ENCODE data around the gene CDH2.

The CDH2 gene

DNA sequence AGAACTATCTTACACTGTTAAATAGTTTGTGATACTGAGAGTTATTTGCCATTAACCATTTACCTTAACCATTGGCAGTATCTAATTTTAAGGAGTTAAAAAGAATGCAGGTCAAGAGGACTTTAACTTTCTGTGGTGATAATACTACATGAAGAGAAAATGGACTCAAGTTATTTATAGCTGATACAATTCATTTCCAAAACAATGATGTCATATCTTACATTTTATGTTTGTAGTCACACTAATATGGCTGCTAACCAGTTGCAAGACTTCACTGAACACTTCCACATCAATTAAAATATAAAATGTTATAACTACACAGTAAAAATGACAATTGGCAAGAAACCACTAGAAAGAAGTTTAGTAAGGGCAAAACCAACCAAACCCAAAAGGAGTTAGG lies 77.7 kb downstream of the CDH2 start:
- Histone ChIP-seq H3K36me3 (ENCODE audit: control insufficient read depth, insufficient read depth, low read length) (no peaks in the 10 kb centered on the region), H3K9me3 (ENCODE audit: control insufficient read depth, insufficient read depth, low read length) (no peaks in the 10 kb centered on the region), H3K4me3 (ENCODE audit: low read depth, low read length) (no peak overlapping the region)

DNA sequence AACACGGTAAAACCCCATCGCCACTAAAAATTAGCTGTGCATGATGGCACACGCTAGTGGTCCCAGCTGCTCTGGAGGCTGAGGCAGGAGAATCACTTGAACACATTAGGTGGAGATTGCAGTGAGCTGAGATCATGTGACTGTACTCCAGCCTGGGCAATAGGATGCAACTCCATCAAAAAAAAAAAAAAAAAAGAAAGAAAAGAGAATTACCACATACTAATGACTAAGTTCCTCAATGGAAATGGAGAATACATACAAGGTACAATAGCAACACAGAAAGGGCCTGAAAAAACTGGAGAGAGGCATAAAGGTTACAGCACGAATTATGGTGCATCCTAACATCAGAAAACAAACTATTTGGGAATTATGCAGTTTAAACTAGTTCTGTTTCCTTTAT lies 81.3 kb downstream of the CDH2 start:
- Histone ChIP-seq H3K4me1 (ENCODE audit: control insufficient read depth, insufficient read depth, low read length) (no peaks in the 10 kb centered on the region), H3K27me3 (ENCODE audit: control insufficient read depth, insufficient read depth, low read length) (peaks cover 8% of the 10 kb centered on the region), H3K9ac (ENCODE audit: low read depth, low read length) (no peak overlapping the region), H3K9me3 (ENCODE audit: control insufficient read depth, insufficient read depth, low read length) (no peaks in the 10 kb centered on the region), H3K4me3 (ENCODE audit: low read depth, low read length) (no peak overlapping the region), H3K36me3 (ENCODE audit: control insufficient read depth, insufficient read depth, low read length) (no peaks in the 10 kb centered on the region)

More for the DNA sequence above, 77.7 kb downstream of the CDH2 start:
- Histone ChIP-seq H3K27me3 (ENCODE audit: control insufficient read depth, insufficient read depth, low read length) (no peaks in the 10 kb centered on the region), H3K9ac (ENCODE audit: low read depth, low read length) (no peak overlapping the region), H3K4me1 (ENCODE audit: control insufficient read depth, insufficient read depth, low read length) (no peaks in the 10 kb centered on the region)

DNA sequence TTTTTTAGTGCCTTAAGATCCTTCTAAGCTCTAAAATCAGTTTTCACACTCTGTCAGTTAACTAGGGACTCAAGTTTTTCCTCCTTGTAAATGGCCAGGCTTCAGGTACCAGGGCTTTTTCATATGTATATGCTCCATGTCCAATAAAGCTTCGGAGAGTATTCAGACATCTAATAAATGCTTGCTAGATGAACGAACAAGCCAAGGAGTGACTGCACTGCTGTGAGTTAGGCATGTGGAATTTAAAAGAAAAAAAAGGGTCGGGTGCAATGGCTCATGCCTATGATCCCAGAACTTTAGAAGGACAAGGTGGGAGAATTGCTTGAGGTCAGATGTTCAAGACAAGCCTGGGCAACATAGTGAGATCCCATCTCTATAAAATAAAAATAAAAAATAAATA lies 81.9 kb downstream of the CDH2 start:
- Histone ChIP-seq H3K36me3 (ENCODE audit: control insufficient read depth, insufficient read depth, low read length) (no peaks in the 10 kb centered on the region), H3K4me3 (ENCODE audit: low read depth, low read length) (no peak overlapping the region)

DNA sequence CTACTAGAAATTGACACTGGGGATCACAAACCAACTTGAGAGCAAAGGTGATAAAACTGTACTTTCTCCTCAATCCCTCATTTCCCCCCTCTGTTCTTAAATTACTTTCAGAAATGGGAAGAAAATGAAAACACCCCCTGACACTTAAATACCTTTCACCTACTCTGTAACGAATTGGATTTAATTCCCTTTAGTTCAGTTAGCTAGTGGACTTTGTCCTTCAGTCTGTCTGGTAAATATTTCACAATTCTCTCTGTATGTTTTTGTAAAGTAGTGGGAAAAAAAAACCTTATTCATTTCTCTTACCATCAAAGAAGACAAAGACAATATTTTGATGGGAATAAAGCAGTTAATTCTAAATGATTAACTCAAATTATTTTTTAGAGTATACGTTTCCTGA lies 85.7 kb downstream of the CDH2 start:
- Histone ChIP-seq H3K4me1 (ENCODE audit: control insufficient read depth, insufficient read depth, low read length) (peaks cover 17% of the 10 kb centered on the region), H3K4me3 (ENCODE audit: low read depth, low read length) (no peak overlapping the region), H3K27me3 (ENCODE audit: control insufficient read depth, insufficient read depth, low read length) (peaks cover 44% of the 10 kb centered on the region), H3K36me3 (ENCODE audit: control insufficient read depth, insufficient read depth, low read length) (no peaks in the 10 kb centered on the region), H3K9me3 (ENCODE audit: control insufficient read depth, insufficient read depth, low read length) (no peaks in the 10 kb centered on the region), H3K9ac (ENCODE audit: low read depth, low read length) (no peak overlapping the region)

More for the DNA sequence above, 81.9 kb downstream of the CDH2 start:
- Histone ChIP-seq H3K27me3 (ENCODE audit: control insufficient read depth, insufficient read depth, low read length) (peaks cover 14% of the 10 kb centered on the region), H3K9ac (ENCODE audit: low read depth, low read length) (no peak overlapping the region), H3K4me1 (ENCODE audit: control insufficient read depth, insufficient read depth, low read length) (no peaks in the 10 kb centered on the region), H3K9me3 (ENCODE audit: control insufficient read depth, insufficient read depth, low read length) (no peaks in the 10 kb centered on the region)

DNA sequence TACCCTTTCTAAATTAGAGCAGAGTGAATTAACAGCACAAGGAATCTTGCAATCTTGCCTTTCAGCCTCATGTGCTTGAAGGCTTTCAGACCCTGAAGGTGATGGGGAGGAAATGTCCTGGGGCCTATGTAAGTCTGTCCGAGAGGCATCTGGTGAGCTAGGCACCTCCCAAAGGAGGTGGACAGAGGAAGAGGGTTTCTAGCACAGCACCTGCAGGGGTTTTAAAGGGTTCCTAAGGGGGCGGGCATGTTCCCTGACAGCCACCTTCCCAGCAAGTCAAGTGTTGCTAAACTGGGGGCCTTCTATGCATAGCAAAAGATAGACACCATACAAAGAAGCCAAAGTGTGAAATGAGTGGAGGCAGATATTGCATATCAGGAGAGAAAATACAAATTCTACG lies 88.5 kb downstream of the CDH2 start:
- peaks cover 22% of the 10 kb centered on the region for H3K4me1 ChIP-seq (ENCODE audit: control insufficient read depth, insufficient read depth, low read length)

DNA sequence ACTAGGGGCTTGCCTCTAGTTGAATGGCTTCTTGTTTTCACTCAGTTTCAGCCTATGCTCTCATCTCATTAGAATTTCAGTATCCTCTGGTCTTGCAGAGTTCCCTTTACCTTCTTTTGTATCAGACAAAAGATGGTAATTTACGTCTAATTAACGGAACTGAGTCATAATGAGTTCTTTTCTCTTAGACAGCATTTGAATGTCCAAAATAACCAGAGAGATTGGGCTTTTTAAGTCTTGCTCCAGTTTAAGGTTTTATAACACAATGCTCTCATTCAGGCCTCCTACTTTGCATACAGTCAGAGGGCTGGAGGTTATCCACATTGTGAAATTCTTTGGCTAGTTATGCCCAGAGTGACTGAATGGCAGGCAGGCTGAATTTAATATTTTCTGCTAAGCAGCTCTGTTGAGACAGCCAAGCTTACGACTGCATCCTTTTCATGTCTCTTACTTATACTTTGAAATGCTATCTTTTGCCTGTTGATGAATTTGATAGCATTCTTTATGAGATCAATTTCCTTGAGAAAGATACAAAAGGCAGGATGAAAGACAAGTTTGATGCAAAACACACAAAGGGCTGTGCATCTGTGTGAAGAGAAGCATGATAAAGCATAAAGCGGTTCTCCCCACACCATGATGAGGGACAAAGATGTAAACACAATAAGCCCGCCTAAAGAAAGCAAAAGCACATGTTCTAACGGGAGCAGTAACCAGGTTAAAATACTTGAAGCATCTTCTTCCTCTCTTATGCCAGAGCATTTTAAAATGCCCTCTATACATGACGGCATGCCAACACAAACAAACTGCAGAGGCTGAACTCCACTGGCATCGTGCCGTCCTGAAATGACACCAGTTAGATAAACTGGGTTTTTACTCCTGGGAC lies 90.0 kb downstream of the CDH2 start:
- no peak overlapping the region for H3K4me3 ChIP-seq (ENCODE audit: low read depth, low read length)
- peaks cover 22% of the 10 kb centered on the region for H3K4me1 ChIP-seq (ENCODE audit: control insufficient read depth, insufficient read depth, low read length)
- peaks cover 49% of the 10 kb centered on the region for H3K27me3 ChIP-seq (ENCODE audit: control insufficient read depth, insufficient read depth, low read length)
- no peak overlapping the region for H3K9ac ChIP-seq (ENCODE audit: low read depth, low read length)
- no peaks in the 10 kb centered on the region for H3K9me3 ChIP-seq (ENCODE audit: control insufficient read depth, insufficient read depth, low read length)
- no peaks in the 10 kb centered on the region for H3K36me3 ChIP-seq (ENCODE audit: control insufficient read depth, insufficient read depth, low read length)

More for the DNA sequence above, 88.5 kb downstream of the CDH2 start:
- Histone ChIP-seq H3K9me3 (ENCODE audit: control insufficient read depth, insufficient read depth, low read length) (no peaks in the 10 kb centered on the region), H3K36me3 (ENCODE audit: control insufficient read depth, insufficient read depth, low read length) (no peaks in the 10 kb centered on the region), H3K4me3 (ENCODE audit: low read depth, low read length) (no peak overlapping the region), H3K9ac (ENCODE audit: low read depth, low read length) (no peak overlapping the region), H3K27me3 (ENCODE audit: control insufficient read depth, insufficient read depth, low read length) (peaks cover 49% of the 10 kb centered on the region)

DNA sequence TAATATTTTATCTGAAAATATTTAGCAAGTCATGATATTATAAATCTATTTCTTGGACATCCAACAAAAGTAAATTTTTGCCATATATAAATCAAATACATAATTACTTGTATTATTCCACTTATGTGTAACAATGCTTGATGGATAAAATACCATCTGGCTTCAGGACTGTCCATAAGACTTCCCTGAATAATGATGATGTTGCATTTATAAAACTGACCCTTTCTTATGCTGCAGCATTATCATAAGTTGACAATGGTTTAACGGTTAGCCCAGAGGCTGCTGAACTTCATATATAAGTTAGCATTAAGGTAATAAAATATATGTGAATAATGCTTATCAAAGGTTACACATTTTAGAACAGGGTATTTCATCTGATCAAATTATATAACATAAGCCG lies 95.4 kb downstream of the CDH2 start:
- Histone ChIP-seq H3K4me1 (ENCODE audit: control insufficient read depth, insufficient read depth, low read length) (peaks cover 9% of the 10 kb centered on the region), H3K27me3 (ENCODE audit: control insufficient read depth, insufficient read depth, low read length) (peaks cover 5% of the 10 kb centered on the region), H3K36me3 (ENCODE audit: control insufficient read depth, insufficient read depth, low read length) (no peaks in the 10 kb centered on the region), H3K9me3 (ENCODE audit: control insufficient read depth, insufficient read depth, low read length) (no peaks in the 10 kb centered on the region), H3K4me3 (ENCODE audit: low read depth, low read length) (no peak overlapping the region), H3K9ac (ENCODE audit: low read depth, low read length) (no peak overlapping the region)

DNA sequence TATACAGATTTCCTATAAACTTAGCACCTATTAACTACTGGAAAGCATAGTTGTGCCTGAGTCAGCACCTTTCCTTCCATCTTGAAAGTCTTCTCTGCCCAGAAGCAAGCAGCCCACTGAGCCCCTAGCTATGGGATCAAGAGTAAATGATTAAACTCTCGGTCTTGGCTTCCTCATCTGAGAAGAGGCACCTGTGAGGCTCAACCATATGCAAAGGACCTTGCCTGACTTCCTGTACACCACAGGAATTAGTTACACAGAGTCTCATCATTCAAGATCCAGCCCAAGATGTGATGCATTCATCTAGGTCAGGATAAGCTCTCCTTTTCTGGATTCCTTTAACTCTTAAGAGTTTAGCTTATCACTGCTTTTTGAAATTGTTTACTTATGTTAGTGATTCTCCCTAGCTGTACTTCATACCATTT lies 96.0 kb downstream of the CDH2 start:
- peaks cover 5% of the 10 kb centered on the region for H3K27me3 ChIP-seq (ENCODE audit: control insufficient read depth, insufficient read depth, low read length)
- H3K4me1 ChIP-seq (ENCODE audit: control insufficient read depth, insufficient read depth, low read length): peaks cover 4% of the 10 kb centered on the region
- H3K36me3 ChIP-seq (ENCODE audit: control insufficient read depth, insufficient read depth, low read length): no peaks in the 10 kb centered on the region
- H3K4me3 ChIP-seq (ENCODE audit: low read depth, low read length): no peak overlapping the region
- H3K9ac ChIP-seq (ENCODE audit: low read depth, low read length): no peak overlapping the region
- no peaks in the 10 kb centered on the region for H3K9me3 ChIP-seq (ENCODE audit: control insufficient read depth, insufficient read depth, low read length)

DNA sequence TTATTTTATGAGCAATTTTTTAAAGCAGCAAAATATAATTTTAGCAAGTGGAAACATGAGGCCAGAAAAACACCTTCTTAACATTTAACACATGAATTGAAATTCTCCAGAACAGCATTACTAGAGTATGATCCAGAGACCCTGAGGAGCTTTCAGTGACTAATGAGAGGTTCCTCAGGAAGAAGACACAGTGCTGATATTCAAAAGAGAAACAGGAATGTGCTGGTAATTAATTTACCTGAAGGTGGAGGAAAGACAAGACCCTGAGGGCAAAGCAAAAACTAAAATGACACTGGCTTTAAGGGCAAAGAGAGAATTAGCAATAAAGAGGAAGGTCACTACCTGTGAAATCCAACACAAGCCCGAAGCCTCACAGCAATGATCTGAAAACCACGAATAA lies 97.0 kb downstream of the CDH2 start:
- Histone ChIP-seq H3K36me3 (ENCODE audit: control insufficient read depth, insufficient read depth, low read length) (no peaks in the 10 kb centered on the region), H3K27me3 (ENCODE audit: control insufficient read depth, insufficient read depth, low read length) (no peaks in the 10 kb centered on the region), H3K4me3 (ENCODE audit: low read depth, low read length) (no peak overlapping the region), H3K9me3 (ENCODE audit: control insufficient read depth, insufficient read depth, low read length) (no peaks in the 10 kb centered on the region), H3K4me1 (ENCODE audit: control insufficient read depth, insufficient read depth, low read length) (no peaks in the 10 kb centered on the region), H3K9ac (ENCODE audit: low read depth, low read length) (no peak overlapping the region)

DNA sequence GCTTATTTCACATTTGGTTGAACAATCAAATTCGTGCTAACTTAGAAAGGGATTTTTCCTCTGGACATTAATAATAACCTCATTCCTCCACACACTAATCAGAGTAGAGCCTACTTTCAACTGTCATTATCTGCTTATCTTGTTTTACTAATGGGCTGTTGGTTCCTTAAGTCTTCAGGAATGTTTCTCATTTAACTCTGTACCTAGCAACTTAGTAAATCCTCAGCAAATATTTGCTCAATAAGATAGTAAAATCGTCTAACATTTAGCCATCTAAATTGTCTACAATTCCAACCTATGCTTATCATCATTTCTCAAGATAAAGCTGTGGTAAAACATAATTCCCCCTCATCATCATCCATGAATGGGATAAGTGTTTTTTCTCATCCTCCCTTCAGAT lies 98.1 kb downstream of the CDH2 start:
- Histone ChIP-seq H3K4me1 (ENCODE audit: control insufficient read depth, insufficient read depth, low read length) (no peaks in the 10 kb centered on the region), H3K36me3 (ENCODE audit: control insufficient read depth, insufficient read depth, low read length) (no peaks in the 10 kb centered on the region), H3K27me3 (ENCODE audit: control insufficient read depth, insufficient read depth, low read length) (no peaks in the 10 kb centered on the region), H3K4me3 (ENCODE audit: low read depth, low read length) (no peak overlapping the region), H3K9ac (ENCODE audit: low read depth, low read length) (no peak overlapping the region), H3K9me3 (ENCODE audit: control insufficient read depth, insufficient read depth, low read length) (no peaks in the 10 kb centered on the region)

DNA sequence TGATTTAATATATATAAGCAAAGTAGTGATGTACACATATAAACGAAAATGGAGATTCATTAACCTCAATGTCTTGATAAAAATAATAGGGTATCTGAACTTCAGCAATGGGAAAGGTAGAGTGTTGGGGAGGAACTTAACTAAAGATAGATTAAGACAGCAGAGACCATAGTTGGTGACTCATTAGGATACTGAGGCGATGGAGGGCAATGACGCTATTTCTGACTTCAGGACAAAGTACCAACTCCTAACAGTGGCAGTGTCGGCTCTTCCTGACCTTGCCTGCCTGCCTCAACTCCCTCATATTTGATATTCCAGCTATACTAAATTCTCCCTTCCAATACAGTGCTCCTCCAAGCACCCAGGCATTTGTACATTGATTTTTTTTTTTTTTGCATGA lies 98.6 kb downstream of the CDH2 start:
- no peaks in the 10 kb centered on the region for H3K9me3 ChIP-seq (ENCODE audit: control insufficient read depth, insufficient read depth, low read length)
- H3K9ac ChIP-seq (ENCODE audit: low read depth, low read length): no peak overlapping the region
- no peak overlapping the region for H3K4me3 ChIP-seq (ENCODE audit: low read depth, low read length)
- H3K4me1 ChIP-seq (ENCODE audit: control insufficient read depth, insufficient read depth, low read length): no peaks in the 10 kb centered on the region
- no peaks in the 10 kb centered on the region for H3K36me3 ChIP-seq (ENCODE audit: control insufficient read depth, insufficient read depth, low read length)
- no peaks in the 10 kb centered on the region for H3K27me3 ChIP-seq (ENCODE audit: control insufficient read depth, insufficient read depth, low read length)

DNA sequence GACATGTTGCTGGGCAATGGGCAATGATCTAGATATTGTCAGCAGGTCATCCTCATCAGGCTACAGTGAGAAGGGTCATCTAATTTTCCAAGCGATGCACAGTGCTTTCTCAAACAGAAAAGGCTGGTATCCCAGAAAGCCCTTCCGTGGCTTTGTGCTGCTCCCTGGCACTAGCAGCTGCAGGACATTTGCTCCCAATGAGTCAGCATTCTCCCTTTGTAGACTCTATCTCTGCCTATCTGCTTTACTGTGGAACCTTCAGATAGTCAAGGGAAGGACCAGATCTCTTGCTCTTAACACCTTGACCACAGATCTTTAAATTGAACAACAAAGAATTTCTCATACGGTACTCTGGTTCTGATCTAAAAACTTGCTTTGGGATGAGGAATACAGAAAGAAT lies 101.4 kb downstream of the CDH2 start:
- Histone ChIP-seq H3K4me1 (ENCODE audit: control insufficient read depth, insufficient read depth, low read length) (no peaks in the 10 kb centered on the region), H3K27me3 (ENCODE audit: control insufficient read depth, insufficient read depth, low read length) (no peaks in the 10 kb centered on the region), H3K36me3 (ENCODE audit: control insufficient read depth, insufficient read depth, low read length) (no peaks in the 10 kb centered on the region), H3K9ac (ENCODE audit: low read depth, low read length) (no peak overlapping the region), H3K4me3 (ENCODE audit: low read depth, low read length) (no peak overlapping the region), H3K9me3 (ENCODE audit: control insufficient read depth, insufficient read depth, low read length) (no peaks in the 10 kb centered on the region)

Measured in iPS-15b (cell line).